AG10803 (cell line): Measurements from ENCODE around the gene EIF4G3.

ENCODE experiments used
- DNase-seq: peaks from one replicate; pipeline ENCODE4 v3.0.0; 2010; ENCODE audit warnings: low read depth
- H3K4me3 ChIP-seq: 2 replicates; pipeline ENCODE4 v1.5.1; 2011; ENCODE audit warnings: mild to moderate bottlenecking, low read length, control low read depth
- TF ChIP-seq, protein P1 (sequence below): conservative IDR thresholded peaks from 2 replicates; pipeline ENCODE4 v1.5.1; 2011; ENCODE audit warnings: mild to moderate bottlenecking, low read length, control low read depth, inconsistent platforms

EIF4G3 gene

DNA sequence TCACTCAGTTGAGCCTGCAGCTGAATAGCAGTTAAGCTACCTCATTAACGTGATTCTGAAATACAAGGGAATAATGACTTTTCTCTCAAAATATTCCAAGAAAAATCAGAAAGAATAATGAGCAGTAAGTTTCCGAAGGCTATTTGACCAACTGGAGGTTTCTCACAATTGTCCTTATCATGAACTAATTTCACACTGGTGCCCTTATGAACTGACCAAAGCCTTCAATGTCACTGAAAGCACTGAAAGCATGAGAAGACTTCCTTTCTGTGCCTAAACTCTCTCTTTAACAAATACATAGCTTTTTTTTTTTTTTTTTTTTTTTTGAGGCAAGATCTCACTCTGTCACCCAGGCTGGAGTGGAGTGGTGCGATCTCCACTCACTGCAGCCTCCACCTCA lies 18.8 kb downstream of the EIF4G3 start:
- TF ChIP-seq, protein P1, sequence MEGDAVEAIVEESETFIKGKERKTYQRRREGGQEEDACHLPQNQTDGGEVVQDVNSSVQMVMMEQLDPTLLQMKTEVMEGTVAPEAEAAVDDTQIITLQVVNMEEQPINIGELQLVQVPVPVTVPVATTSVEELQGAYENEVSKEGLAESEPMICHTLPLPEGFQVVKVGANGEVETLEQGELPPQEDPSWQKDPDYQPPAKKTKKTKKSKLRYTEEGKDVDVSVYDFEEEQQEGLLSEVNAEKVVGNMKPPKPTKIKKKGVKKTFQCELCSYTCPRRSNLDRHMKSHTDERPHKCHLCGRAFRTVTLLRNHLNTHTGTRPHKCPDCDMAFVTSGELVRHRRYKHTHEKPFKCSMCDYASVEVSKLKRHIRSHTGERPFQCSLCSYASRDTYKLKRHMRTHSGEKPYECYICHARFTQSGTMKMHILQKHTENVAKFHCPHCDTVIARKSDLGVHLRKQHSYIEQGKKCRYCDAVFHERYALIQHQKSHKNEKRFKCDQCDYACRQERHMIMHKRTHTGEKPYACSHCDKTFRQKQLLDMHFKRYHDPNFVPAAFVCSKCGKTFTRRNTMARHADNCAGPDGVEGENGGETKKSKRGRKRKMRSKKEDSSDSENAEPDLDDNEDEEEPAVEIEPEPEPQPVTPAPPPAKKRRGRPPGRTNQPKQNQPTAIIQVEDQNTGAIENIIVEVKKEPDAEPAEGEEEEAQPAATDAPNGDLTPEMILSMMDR: no peak

DNA sequence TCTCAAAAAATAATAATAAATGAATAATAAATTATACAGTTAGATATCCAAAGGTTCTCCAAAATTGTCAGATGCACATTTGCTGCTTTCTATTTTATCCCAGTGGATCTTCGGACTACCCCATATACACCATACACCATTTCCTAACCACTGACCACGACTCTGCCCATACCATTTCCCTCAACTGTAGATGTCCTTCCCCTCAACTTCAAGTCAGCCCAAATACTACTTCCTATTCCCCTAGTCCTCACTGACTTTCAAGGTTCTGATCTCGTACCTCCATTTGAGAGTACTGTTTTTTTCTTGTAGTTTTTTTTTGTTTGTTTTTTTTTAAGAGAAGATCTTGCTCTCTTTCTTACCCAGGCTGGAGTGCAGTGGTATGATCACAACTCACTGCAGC lies 19.6 kb downstream of the EIF4G3 start:
- DNase-seq: no peak
- no peak overlapping the region for H3K4me3 ChIP-seq
- TF ChIP-seq, protein P1: no peak

More for the DNA sequence above, 18.8 kb downstream of the EIF4G3 start:
- no peak for DNase-seq
- H3K4me3 ChIP-seq: no peak overlapping the region

DNA sequence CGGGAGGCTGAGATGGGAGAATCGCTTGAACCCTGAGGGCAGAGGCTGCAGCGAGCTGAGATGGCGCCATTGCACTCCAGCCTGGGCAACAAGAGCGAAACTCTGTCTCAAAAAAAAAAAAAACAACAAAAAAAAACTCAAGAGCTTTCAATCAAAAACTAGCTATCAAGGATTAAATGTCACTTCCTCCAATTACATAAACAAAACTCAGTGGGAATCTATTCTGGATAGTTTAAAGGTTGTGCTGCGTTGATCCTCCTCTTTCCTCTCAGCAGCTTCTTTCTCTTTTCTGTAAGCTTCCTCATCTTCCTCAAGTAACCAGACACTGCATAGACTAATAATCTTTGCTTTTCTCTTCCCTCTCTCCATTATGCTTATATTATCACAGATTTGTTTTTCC lies 20.7 kb downstream of the EIF4G3 start:
- TF ChIP-seq, protein P1: no peak
- no peak overlapping the region for H3K4me3 ChIP-seq
- no peak for DNase-seq

- no peak overlapping the region for H3K4me3 ChIP-seq
- DNase-seq: no peak
- TF ChIP-seq, protein P1: no peak
These were observed 22.0 kb downstream of the EIF4G3 start for GRCh38 chr1:21154717-21155116.

DNA sequence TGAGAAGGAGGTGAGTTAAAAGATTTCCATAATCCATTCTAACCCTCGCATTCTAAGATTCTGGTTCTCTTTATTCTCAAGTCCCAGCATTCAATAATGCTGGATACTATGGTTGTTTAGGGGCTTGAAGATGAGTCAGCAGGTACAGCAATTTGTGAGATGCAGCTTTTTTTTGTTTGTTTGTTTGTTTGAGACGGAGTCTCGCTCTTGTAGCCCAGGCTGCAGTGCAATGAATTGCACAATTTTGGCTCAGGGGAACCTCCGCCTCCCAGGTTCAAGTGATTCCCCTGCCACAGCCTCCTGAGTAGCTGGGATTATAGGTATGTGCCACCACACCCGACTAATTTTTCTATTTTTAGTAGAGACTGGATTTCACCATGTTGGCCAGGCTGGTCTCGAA lies 23.3 kb downstream of the EIF4G3 start:
- TF ChIP-seq, protein P1: no peak
- no peak overlapping the region for H3K4me3 ChIP-seq
- no peak for DNase-seq

- DNase-seq: no peak
- TF ChIP-seq, protein P1: no peak
- H3K4me3 ChIP-seq: no peak overlapping the region
These were observed 24.1 kb downstream of the EIF4G3 start for GRCh38 chr1:21152423-21153100.

GRCh38 chr1:21149855-21150432 lies 26.8 kb downstream of the EIF4G3 start:
- TF ChIP-seq, protein P1: no peak
- peak; percentile 98 for DNase-seq
- H3K4me3 ChIP-seq: peak overlapping the region; percentile 15; the same call in 1 of the 2 replicates
